A673 (cell line): ENCODE measurements around the gene PARP15.

Experiments
- EZH2 ChIP-seq: fragments of 200-600 bp; sonication (generic); IDR thresholded peaks from 2 replicates; pipeline ENCODE4 v1.6.1; 2017; ENCODE audit warnings: borderline replicate concordance, low read depth, mild to moderate bottlenecking, mixed read lengths, antibody characterized with exemption, low read length; ENCODE audit not compliant: poor library complexity, severe bottlenecking
- TF ChIP-seq, protein P1 (sequence below): fragments of 300-800, 200-600 bp; sonication (generic); conservative IDR thresholded peaks from 2 replicates; pipeline ENCODE4 v1.5.1; 2017; ENCODE audit warnings: low read depth, mild to moderate bottlenecking, antibody characterized with exemption, low read length, moderate library complexity, mixed read lengths

DNA sequence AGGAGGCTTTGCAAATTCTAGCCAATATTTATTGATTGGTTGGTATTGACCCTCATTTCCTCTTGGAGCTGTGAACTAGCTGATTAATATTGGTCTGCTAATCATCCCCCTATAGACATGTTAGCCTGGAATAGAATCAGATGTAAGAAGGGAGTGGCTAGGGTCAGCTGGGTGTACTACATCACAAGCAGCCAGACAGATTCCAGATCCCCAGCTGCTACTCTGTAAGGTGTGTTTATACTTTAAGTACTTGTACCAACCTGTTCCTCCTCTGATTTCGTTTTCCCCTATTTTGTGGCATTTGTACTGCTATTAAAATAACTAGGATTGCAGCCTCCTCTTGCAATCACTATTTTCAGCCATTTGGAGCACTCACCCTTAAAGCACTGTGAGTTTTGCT lies 49.9 kb downstream of the PARP15 start:
- TF ChIP-seq, protein P1, sequence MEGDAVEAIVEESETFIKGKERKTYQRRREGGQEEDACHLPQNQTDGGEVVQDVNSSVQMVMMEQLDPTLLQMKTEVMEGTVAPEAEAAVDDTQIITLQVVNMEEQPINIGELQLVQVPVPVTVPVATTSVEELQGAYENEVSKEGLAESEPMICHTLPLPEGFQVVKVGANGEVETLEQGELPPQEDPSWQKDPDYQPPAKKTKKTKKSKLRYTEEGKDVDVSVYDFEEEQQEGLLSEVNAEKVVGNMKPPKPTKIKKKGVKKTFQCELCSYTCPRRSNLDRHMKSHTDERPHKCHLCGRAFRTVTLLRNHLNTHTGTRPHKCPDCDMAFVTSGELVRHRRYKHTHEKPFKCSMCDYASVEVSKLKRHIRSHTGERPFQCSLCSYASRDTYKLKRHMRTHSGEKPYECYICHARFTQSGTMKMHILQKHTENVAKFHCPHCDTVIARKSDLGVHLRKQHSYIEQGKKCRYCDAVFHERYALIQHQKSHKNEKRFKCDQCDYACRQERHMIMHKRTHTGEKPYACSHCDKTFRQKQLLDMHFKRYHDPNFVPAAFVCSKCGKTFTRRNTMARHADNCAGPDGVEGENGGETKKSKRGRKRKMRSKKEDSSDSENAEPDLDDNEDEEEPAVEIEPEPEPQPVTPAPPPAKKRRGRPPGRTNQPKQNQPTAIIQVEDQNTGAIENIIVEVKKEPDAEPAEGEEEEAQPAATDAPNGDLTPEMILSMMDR = no peak
- TF ChIP-seq EZH2 = no peak
